ENCODE results near the gene ZNF680. TPM values are rescaled to one million over a fixed set of nuclear protein-coding genes. Genes with fewer than 3 reads are reported as not detected.

ZNF680 gene
- total and polyA plus RNA-seq, 2 of the 4 experiments (the other 2 are of a cell fraction): 1.5 to 3.9 TPM

- H2BK20ac ChIP-seq (ENCODE audit: low read depth, low read length): no peak overlapping the region
- in situ Hi-C loops (cut with MboI; ENCODE audit: low sequenced_read_pairs): no loop called here
- BruUV-seq (replicated peaks): no TSS peak
- no peak overlapping the region for H2AFZ ChIP-seq (replicated peaks; ENCODE audit: low read length, poor library complexity)
- H3K27me3 ChIP-seq (ENCODE audit: control insufficient read depth, insufficient read depth, low read length): no peaks in the 10 kb centered on the region
- intact Hi-C loops (cut with micrococcal nuclease): loop anchor here (10.0 kb wide), 1 partner anchor 107 kb away; the partner anchor contains the start of gene ZNF107
- POLR2A ChIA-PET (ENCODE audit: unreplicated experiment): no interaction called here
- H3K18ac ChIP-seq (ENCODE audit: low read depth, low read length): no peak overlapping the region
- no peak overlapping the region for H3K23ac ChIP-seq (ENCODE audit: low read depth, low read length)
- no peak overlapping the region for H4K91ac ChIP-seq (ENCODE audit: insufficient read depth, low read depth, low read length)
- H4K20me1 ChIP-seq (ENCODE audit: insufficient read depth, low read length): no peaks in the 10 kb centered on the region
- peaks cover 6% of the 10 kb centered on the region; the same call in 1 of the 2 replicates for H3K36me3 ChIP-seq (ENCODE audit: control insufficient read depth, insufficient read depth, low read length)
- H3K4me3 ChIP-seq (ENCODE audit: insufficient read depth, low read depth, low read length): no peak overlapping the region
- no peak overlapping the region for H3K56ac ChIP-seq (ENCODE audit: extremely low read depth, insufficient read depth, low read length)
- TF ChIP-seq CEBPB (IDR thresholded peaks at IDR 0.05; ENCODE audit: low read depth, low read length): no peak
- no peak for TF ChIP-seq MAZ (IDR thresholded peaks at IDR 0.05; ENCODE audit: borderline replicate concordance, low read depth, low read length)
- no peak for TF ChIP-seq CHD1 (IDR thresholded peaks at IDR 0.05; ENCODE audit: low read depth, low read length)
- no peak for TF ChIP-seq MXI1 (IDR thresholded peaks at IDR 0.05; ENCODE audit: borderline replicate concordance, low read depth, low read length)
- no peak for TF ChIP-seq BHLHE40 (IDR thresholded peaks at IDR 0.05; ENCODE audit: low read depth, low read length)
- TF ChIP-seq RCOR1 (IDR thresholded peaks at IDR 0.05; ENCODE audit: insufficient replicate concordance, low read length): no peak
- no peak for TF ChIP-seq NFE2L2 (IDR thresholded peaks at IDR 0.05; ENCODE audit: low read depth, low read length)
- no peak overlapping the region for H2BK15ac ChIP-seq (ENCODE audit: low read depth, low read length)
- CTCF ChIA-PET: interaction anchor here (0.6 kb wide), 1 partner anchor 122 kb away, joined by 6 read pairs; no protein-coding TSS in a partner anchor
- dilution Hi-C loops (cut with HindIII; ENCODE audit: low sequenced_read_pairs, unreplicated experiment): no loop called here
- peaks cover 4 to 12% of the 10 kb centered on the region in 2 experiments; a peak in 3 of 4 replicates for H3K79me1 ChIP-seq (ENCODE audit: low read depth in 1 of 2, low read length in 2 of 2)
- no peak overlapping the region for H3K9ac ChIP-seq (ENCODE audit: low read depth, low read length)
- no peak overlapping the region for H3K4ac ChIP-seq (ENCODE audit: low read depth, low read length)
- H2BK120ac ChIP-seq (ENCODE audit: low read depth, low read length): no peak overlapping the region
- no peak overlapping the region for H3K27ac ChIP-seq (ENCODE audit: insufficient read depth, low read length)
- no peak overlapping the region for H3K14ac ChIP-seq (replicated peaks; ENCODE audit: low read depth, low read length)
- no peak overlapping the region for H4K8ac ChIP-seq (ENCODE audit: low read depth in 2 of 2, low read length in 2 of 2)
- no peak overlapping the region for H2AK9ac ChIP-seq (replicated peaks; ENCODE audit: low read depth, low read length, poor library complexity)
- peaks cover 2% of the 10 kb centered on the region; the same call in 1 of the 2 replicates for H3K4me1 ChIP-seq (ENCODE audit: control insufficient read depth, insufficient read depth, low read length)
- no peaks in the 10 kb centered on the region for H3K9me3 ChIP-seq (ENCODE audit: control insufficient read depth, insufficient read depth, low read length)
- no peak overlapping the region for H2BK5ac ChIP-seq (ENCODE audit: low read depth, low read length, poor library complexity, severe bottlenecking)
- DNase-seq (no peak), ATAC-seq (ENCODE audit: low read depth) (no peak)
- no peak overlapping the region for H4K5ac ChIP-seq (ENCODE audit: low read depth, low read length)
- H2AK5ac ChIP-seq (ENCODE audit: low read depth, low read length): no peak overlapping the region
- 100% methylated on average over 2 of the region's 8 CpGs; no CpG with 5 or more reads in 1 of the 2 experiments for WGBS, 2 experiments (ENCODE audit: extremely low coverage in 2 of 2, insufficient read length in 1 of 2)
- H3K4me2 ChIP-seq (ENCODE audit: low read depth, low read length): no peak overlapping the region
- no peaks in the 10 kb centered on the region for H3K9me1 ChIP-seq (ENCODE audit: insufficient read depth, low read length)
Observed at GRCh38 chr7:64557601-64558322, 5.1 kb downstream of the ZNF680 start.
